Ishikawa (cell line): ENCODE results near the gene NPLOC4.

ENCODE experiments used
- CEBPB ChIP-seq: IDR thresholded peaks from 2 replicates; pipeline ENCODE4 v1.6.1; 2012
- EGR1 ChIP-seq: IDR thresholded peaks from 2 replicates; pipeline ENCODE4 v1.6.1; 2012
- EP300 ChIP-seq: IDR thresholded peaks from 2 replicates; pipeline ENCODE4 v1.6.1; 2012; ENCODE audit warnings: borderline replicate concordance
- MAX ChIP-seq: IDR thresholded peaks from 2 replicates; pipeline ENCODE4 v1.6.1; 2012
- NFIC ChIP-seq: IDR thresholded peaks from 2 replicates; pipeline ENCODE4 v1.6.1; 2012
- RAD21 ChIP-seq: IDR thresholded peaks from 2 replicates; pipeline ENCODE4 v1.6.1; 2012; ENCODE audit warnings: low read depth
- TEAD4 ChIP-seq: IDR thresholded peaks from 2 replicates; pipeline ENCODE4 v1.6.1; 2012
- USF1 ChIP-seq: IDR thresholded peaks from 2 replicates; pipeline ENCODE4 v1.6.1; 2012
- YY1 ChIP-seq: IDR thresholded peaks from 2 replicates; pipeline ENCODE4 v1.6.1; 2012; ENCODE audit warnings: low read depth

GRCh38 chr17:81536299-81537290, 100.3 kb downstream of the NPLOC4 start:
- no peak for TF ChIP-seq RAD21
- TF ChIP-seq CEBPB: no peak
- TF ChIP-seq MAX: no peak
- no peak for TF ChIP-seq YY1
- TF ChIP-seq USF1: no peak
- no peak for TF ChIP-seq EGR1
- TF ChIP-seq NFIC: no peak
- no peak for TF ChIP-seq TEAD4
- TF ChIP-seq EP300: no peak
